Tibial nerve (tissue), 4 donors: ENCODE data around the gene CTBP2.

ENCODE experiments used
- EP300 ChIP-seq, 2 donors: sonication (generic); formaldehyde crosslinking; IDR thresholded peaks; one replicate each; pipeline ENCODE4 v1.6.1; 2017; ENCODE audit warnings: antibody characterized with exemption in 2 of 2, mild to moderate bottlenecking in 1 of 2
- POLR2A ChIP-seq, 2 donors: fragments of 450-650 bp; IDR thresholded peaks; one replicate each; pipeline ENCODE4 v1.6.1; 2017; ENCODE audit warnings: antibody characterized with exemption in 2 of 2, mild to moderate bottlenecking in 2 of 2, moderate library complexity in 2 of 2
- TF ChIP-seq, protein P1 (sequence below), 5 experiments: fragments of 200-600 bp in 3 of 5; fragments of 450-650 bp in 2 of 5; sonication (generic) in 3 of 5; IDR thresholded peaks; one replicate each; pipeline ENCODE4 v1.5.1; 2016 to 2019; ENCODE audit warnings: antibody characterized with exemption in 5 of 5, mild to moderate bottlenecking in 3 of 5, moderate library complexity in 2 of 5

GRCh38 chr10:125140151-125140550 is 20.2 kb downstream of the CTBP2 start:
- TF ChIP-seq, protein P1, sequence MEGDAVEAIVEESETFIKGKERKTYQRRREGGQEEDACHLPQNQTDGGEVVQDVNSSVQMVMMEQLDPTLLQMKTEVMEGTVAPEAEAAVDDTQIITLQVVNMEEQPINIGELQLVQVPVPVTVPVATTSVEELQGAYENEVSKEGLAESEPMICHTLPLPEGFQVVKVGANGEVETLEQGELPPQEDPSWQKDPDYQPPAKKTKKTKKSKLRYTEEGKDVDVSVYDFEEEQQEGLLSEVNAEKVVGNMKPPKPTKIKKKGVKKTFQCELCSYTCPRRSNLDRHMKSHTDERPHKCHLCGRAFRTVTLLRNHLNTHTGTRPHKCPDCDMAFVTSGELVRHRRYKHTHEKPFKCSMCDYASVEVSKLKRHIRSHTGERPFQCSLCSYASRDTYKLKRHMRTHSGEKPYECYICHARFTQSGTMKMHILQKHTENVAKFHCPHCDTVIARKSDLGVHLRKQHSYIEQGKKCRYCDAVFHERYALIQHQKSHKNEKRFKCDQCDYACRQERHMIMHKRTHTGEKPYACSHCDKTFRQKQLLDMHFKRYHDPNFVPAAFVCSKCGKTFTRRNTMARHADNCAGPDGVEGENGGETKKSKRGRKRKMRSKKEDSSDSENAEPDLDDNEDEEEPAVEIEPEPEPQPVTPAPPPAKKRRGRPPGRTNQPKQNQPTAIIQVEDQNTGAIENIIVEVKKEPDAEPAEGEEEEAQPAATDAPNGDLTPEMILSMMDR (IDR thresholded peaks at IDR 0.05): no peak
- TF ChIP-seq EP300 (IDR thresholded peaks at IDR 0.05) (no peak), POLR2A (IDR thresholded peaks at IDR 0.05) (no peak)
